ENCODE measurements around the gene KIF20B. TPM values are rescaled to one million over a fixed set of nuclear protein-coding genes. Genes with fewer than 3 reads are reported as not detected.

KIF20B gene
- total and polyA plus RNA-seq, 2 of the 8 experiments (the other 6 are each of a cell fraction or from before 2014, with no cell fraction given): 4.5 to 72.0 TPM

DNA sequence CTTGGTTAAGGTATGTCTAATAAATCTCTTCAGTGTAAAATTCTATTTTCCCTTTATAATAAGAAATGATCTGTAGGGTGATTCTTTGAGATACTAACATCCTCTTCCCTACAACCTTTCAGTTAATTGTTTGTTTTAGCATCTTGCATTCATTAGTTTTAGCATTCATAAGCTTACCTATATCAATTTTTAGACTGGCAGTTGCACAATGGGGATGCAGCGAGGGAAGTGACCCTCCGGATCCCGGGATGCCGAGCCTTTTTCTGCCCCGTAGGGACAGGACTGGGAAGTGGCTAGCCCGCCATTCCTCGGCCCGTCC is 508 bp upstream of the KIF20B start (continued):
- no peak for TF ChIP-seq JUND (IDR thresholded peaks at IDR 0.05; ENCODE audit: low read length)
- TF ChIP-seq SRF (IDR thresholded peaks at IDR 0.05; ENCODE audit: low read depth, low read length): no peak
